ENCODE measurements around the gene TRMT44. TPM values are rescaled to one million over a fixed set of nuclear protein-coding genes. Genes with fewer than 3 reads are reported as not detected.

The TRMT44 gene
- total RNA-seq, 4 donors from 2014 or later = 30.8 to 60.0 (median 46.1) TPM

- H3K36me3 ChIP-seq = no peaks in the 10 kb centered on the region
- no peak overlapping the region for H3K4me3 ChIP-seq
- whole genome bisulfite sequencing = 98% methylated on average over 5 of the region's 6 CpGs
- no peaks in the 10 kb centered on the region for H3K27me3 ChIP-seq
- DNase-seq (ENCODE audit: low spot score in 2 of 2) = no peak
- H3K27ac ChIP-seq = no peak overlapping the region
- no peaks in the 10 kb centered on the region for H3K9me3 ChIP-seq
- peaks cover 22% of the 10 kb centered on the region for H3K4me1 ChIP-seq
- no peak for TF ChIP-seq CTCF (IDR thresholded peaks at IDR 0.05)
- no peak for TF ChIP-seq POLR2AphosphoS5 (IDR thresholded peaks at IDR 0.05)
- TF ChIP-seq EP300 (IDR thresholded peaks at IDR 0.05) = no peak
- TF ChIP-seq POLR2A (IDR thresholded peaks at IDR 0.05) = no peak
These were observed 61.8 kb downstream of the TRMT44 start for GRCh38 chr4:8502371-8502770.

- H3K9me3 ChIP-seq = no peaks in the 10 kb centered on the region
- DNase-seq (ENCODE audit: low spot score in 2 of 2) = no peak
- no peak for TF ChIP-seq POLR2A (IDR thresholded peaks at IDR 0.05)
- TF ChIP-seq POLR2AphosphoS5 (IDR thresholded peaks at IDR 0.05) = no peak
- TF ChIP-seq EP300 (IDR thresholded peaks at IDR 0.05) = no peak
- no peak for TF ChIP-seq CTCF (IDR thresholded peaks at IDR 0.05)
- H3K27me3 ChIP-seq = no peaks in the 10 kb centered on the region
- WGBS = 67% methylated on average over 10 of the region's 13 CpGs
- peaks cover 23% of the 10 kb centered on the region for H3K4me1 ChIP-seq
- no peak overlapping the region for H3K27ac ChIP-seq
- no peak overlapping the region for H3K4me3 ChIP-seq
- H3K36me3 ChIP-seq = no peaks in the 10 kb centered on the region
These were observed 62.4 kb downstream of the TRMT44 start for GRCh38 chr4:8502836-8503585.

- Histone ChIP-seq H3K27me3 (no peaks in the 10 kb centered on the region), H3K36me3 (no peaks in the 10 kb centered on the region), H3K27ac (no peak overlapping the region), H3K4me1 (peaks cover 23% of the 10 kb centered on the region), H3K9me3 (no peaks in the 10 kb centered on the region), H3K4me3 (no peak overlapping the region)
- TF ChIP-seq CTCF (IDR thresholded peaks at IDR 0.05) (no peak), POLR2A (IDR thresholded peaks at IDR 0.05) (no peak)
- DNase-seq (ENCODE audit: low spot score in 2 of 2) = no peak
- 44% methylated on average over 10 of the region's 11 CpGs for WGBS
These were observed 63.2 kb downstream of the TRMT44 start for GRCh38 chr4:8503801-8504200.

GRCh38 chr4:8504279-8505007, 63.9 kb downstream of the TRMT44 start:
- DNase-seq (ENCODE audit: low spot score in 2 of 2) = no peak
- TF ChIP-seq POLR2AphosphoS5 (IDR thresholded peaks at IDR 0.05) (no peak), POLR2A (IDR thresholded peaks at IDR 0.05) (no peak), EP300 (IDR thresholded peaks at IDR 0.05) (no peak), CTCF (IDR thresholded peaks at IDR 0.05) (no peak)
- Histone ChIP-seq H3K4me3 (no peak overlapping the region), H3K36me3 (no peaks in the 10 kb centered on the region), H3K27ac (no peak overlapping the region), H3K9me3 (no peaks in the 10 kb centered on the region), H3K4me1 (peaks cover 23% of the 10 kb centered on the region), H3K27me3 (no peaks in the 10 kb centered on the region)
- 33% methylated on average over 12 of the region's 15 CpGs for WGBS

- no peak for DNase-seq (ENCODE audit: low spot score in 2 of 2)
- Histone ChIP-seq H3K4me3 (no peak overlapping the region), H3K9me3 (no peaks in the 10 kb centered on the region), H3K4me1 (peaks cover 23% of the 10 kb centered on the region), H3K27ac (no peak overlapping the region), H3K36me3 (no peaks in the 10 kb centered on the region), H3K27me3 (no peaks in the 10 kb centered on the region)
- TF ChIP-seq CTCF (IDR thresholded peaks at IDR 0.05) (no peak), POLR2AphosphoS5 (IDR thresholded peaks at IDR 0.05) (no peak), POLR2A (IDR thresholded peaks at IDR 0.05) (no peak), EP300 (IDR thresholded peaks at IDR 0.05) (no peak)
- 97% methylated on average over 5 of the region's 7 CpGs for WGBS
These were observed 64.7 kb downstream of the TRMT44 start for GRCh38 chr4:8505229-8505628.

All from suprapubic skin (tissue), 4 donors.